Progenitor cell of endocrine pancreas (in vitro differentiated cells): ENCODE measurements around the gene TAF8. TPM values are rescaled to one million over a fixed set of nuclear protein-coding genes. Genes with fewer than 3 reads are reported as not detected.

ENCODE experiments used
- DNase-seq: peaks from one replicate; pipeline ENCODE4 v3.0.0; 2021; ENCODE audit warnings: low spot score; ENCODE audit not compliant: unreplicated experiment
- H3K27ac Mint-ChIP-seq: 2 replicates; pipeline ENCODE4 v1.8.0; 2021; ENCODE audit warnings: mild to moderate bottlenecking, moderate library complexity, mixed read lengths
- H3K27me3 Mint-ChIP-seq: 2 replicates; pipeline ENCODE4 v1.8.0; 2021; ENCODE audit warnings: mixed read lengths
- H3K36me3 Mint-ChIP-seq: 2 replicates; pipeline ENCODE4 v1.8.0; 2022; ENCODE audit warnings: mixed read lengths; ENCODE audit not compliant: insufficient read depth
- H3K4me1 Mint-ChIP-seq: 2 replicates; pipeline ENCODE4 v1.8.0; 2021; ENCODE audit warnings: low read depth, mixed read lengths
- H3K4me3 Mint-ChIP-seq: 2 replicates; pipeline ENCODE4 v1.8.0; 2021; ENCODE audit warnings: low read depth, mild to moderate bottlenecking, moderate library complexity, mixed read lengths
- H3K9me3 Mint-ChIP-seq: 2 replicates; pipeline ENCODE4 v1.8.0; 2021; ENCODE audit warnings: low read depth, mixed read lengths
- total RNA-seq: library from RNA; stranded (reverse); gene quantifications from 2 replicates; pipeline ENCODE4 v1.2.1, GENCODE V29; 2021
- TF ChIP-seq, protein P1 (sequence below): fragments of 200-600 bp; sonication (generic); IDR thresholded peaks from one replicate; pipeline ENCODE4 v1.5.0; 2021; ENCODE audit warnings: antibody characterized with exemption, mild to moderate bottlenecking; ENCODE audit not compliant: unreplicated experiment

Gene TAF8
- total RNA-seq, 1 donor from 2014 or later, result 38.9 TPM

DNA sequence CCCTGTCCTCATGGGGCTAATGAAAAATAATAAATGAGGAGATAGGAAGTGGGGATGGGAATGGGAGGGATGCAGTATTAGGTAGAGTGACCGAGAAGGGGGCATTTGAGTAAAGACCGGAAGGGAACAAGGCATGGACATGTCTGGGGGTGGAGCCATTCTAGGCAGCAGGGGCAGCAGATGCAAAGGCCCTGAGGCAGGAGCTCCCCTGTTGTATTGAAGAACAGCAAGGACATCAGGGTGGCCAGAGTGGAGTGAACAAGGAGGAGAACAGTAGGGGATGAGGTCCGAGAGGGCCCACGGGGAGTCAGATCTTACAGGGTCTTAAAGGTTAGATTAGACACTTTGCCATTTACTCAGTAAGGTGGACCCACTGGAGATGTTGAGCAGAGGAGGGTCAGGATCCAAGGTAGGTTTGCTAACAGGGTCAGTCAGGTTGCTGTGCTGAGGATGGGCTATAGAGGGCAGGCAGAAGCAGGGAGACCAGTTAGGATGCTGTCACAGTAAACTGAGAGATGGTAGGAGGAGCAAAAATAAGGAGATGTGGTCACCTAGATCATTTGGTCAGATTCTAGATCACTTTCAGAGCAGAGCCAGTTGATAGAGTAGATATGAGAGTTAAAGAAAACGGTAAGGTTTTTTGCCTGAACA, 18.7 kb downstream of the TAF8 start:
- Mint-ChIP-seq H3K36me3 (peaks cover 17% of the 10 kb centered on the region), H3K4me1 (no peaks in the 10 kb centered on the region), H3K9me3 (no peaks in the 10 kb centered on the region), H3K4me3 (no peak overlapping the region), H3K27ac (no peak overlapping the region), H3K27me3 (no peaks in the 10 kb centered on the region)
- DNase-seq, result no peak
- TF ChIP-seq, protein P1, sequence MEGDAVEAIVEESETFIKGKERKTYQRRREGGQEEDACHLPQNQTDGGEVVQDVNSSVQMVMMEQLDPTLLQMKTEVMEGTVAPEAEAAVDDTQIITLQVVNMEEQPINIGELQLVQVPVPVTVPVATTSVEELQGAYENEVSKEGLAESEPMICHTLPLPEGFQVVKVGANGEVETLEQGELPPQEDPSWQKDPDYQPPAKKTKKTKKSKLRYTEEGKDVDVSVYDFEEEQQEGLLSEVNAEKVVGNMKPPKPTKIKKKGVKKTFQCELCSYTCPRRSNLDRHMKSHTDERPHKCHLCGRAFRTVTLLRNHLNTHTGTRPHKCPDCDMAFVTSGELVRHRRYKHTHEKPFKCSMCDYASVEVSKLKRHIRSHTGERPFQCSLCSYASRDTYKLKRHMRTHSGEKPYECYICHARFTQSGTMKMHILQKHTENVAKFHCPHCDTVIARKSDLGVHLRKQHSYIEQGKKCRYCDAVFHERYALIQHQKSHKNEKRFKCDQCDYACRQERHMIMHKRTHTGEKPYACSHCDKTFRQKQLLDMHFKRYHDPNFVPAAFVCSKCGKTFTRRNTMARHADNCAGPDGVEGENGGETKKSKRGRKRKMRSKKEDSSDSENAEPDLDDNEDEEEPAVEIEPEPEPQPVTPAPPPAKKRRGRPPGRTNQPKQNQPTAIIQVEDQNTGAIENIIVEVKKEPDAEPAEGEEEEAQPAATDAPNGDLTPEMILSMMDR, result no peak

DNA sequence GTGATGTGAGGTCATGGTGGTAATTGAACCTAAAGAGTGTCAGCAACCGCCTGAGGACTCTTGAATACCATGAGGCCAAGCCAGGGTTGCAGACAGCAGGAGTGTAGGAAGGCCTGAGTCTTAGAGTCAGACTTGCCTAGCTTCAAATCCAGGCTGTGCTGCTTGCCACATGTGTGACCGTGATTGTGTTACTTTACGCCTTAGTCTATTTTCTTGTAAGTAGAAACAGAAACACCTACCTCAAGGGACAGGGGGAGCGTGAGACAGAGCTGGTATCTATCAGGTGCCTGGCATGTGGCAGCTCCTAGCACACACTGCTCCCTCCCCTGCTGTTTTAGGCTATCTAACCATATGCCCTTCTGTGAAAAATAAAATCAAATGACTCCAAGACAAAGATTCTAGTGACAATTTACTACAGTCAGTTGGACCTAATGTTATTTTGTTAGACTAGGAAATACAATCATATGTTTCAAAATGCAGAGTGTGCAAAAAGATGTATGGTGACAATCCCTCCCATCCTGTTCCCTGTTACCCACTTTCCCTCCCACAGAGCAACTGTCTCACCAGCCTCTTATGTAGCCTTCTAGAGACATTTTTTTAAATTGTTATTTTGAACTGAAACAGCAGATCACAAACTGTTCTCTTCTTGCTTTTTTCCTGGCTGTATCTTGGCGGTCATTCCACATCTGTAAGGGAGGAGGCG, 21.7 kb downstream of the TAF8 start:
- TF ChIP-seq, protein P1, result no peak
- no peaks in the 10 kb centered on the region for H3K4me1 Mint-ChIP-seq
- peaks cover 15% of the 10 kb centered on the region for H3K36me3 Mint-ChIP-seq
- H3K4me3 Mint-ChIP-seq, result no peak overlapping the region
- H3K27ac Mint-ChIP-seq, result no peak overlapping the region
- DNase-seq, result no peak
- no peaks in the 10 kb centered on the region for H3K27me3 Mint-ChIP-seq
- H3K9me3 Mint-ChIP-seq, result no peaks in the 10 kb centered on the region

DNA sequence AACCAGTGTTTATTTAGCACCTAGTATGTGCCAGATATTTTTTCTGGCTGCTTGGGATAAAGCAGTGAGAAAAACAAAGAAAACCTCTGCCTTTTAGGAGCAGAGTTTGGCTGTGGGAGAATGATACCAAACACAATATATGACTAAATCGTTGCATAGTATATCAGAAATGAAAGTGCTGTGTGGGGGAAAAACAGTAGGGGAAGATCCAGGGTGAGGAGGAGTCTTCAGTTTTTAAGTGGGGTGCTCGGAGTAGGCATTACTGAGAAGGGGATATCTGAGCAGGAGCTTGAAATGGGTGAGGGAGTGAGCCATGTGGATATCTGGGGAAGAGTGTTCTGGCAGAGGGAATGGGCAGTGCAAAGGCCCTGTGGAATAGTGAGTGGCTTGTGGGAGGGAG, 23.0 kb downstream of the TAF8 start:
- Mint-ChIP-seq H3K36me3 (peaks cover 21% of the 10 kb centered on the region), H3K9me3 (no peaks in the 10 kb centered on the region), H3K4me3 (no peak overlapping the region), H3K27ac (no peak overlapping the region), H3K4me1 (no peaks in the 10 kb centered on the region), H3K27me3 (no peaks in the 10 kb centered on the region)
- DNase-seq, result no peak
- TF ChIP-seq, protein P1, result no peak

DNA sequence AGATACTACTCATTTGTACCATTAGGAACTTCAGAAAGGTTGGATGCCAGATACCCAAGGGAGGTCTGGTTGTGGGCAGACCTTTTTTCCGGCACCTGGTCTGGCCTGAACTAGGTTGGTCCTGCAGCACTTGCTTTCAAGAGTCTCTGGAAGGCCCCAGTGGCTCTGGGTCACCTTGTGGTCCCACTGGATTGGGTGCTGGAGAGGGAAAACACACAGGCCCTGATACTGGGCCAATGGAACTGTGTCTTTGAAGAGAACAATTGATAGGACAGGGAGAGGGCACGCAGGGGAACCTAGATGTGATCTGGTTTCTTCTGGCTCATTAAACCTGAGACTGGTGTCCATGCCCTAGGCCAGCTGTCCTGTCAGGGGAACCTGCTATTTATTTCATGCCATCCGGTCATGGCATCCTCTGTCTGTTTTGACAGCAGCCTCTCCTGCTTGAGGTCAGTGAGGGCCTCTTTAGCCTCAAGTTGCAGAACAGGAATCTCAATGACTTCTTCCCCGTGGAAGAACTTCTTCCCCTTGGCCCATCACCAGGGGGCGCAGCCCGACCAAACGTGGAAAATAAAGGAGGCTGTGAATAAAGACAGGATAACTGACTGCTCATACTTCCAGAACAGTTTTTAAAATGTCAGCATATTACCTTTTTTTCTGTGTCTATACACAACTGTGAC, 25.0 kb downstream of the TAF8 start:
- H3K9me3 Mint-ChIP-seq, result no peaks in the 10 kb centered on the region
- TF ChIP-seq, protein P1, result peak; percentile 93
- H3K4me3 Mint-ChIP-seq, result no peak overlapping the region
- peaks cover 29% of the 10 kb centered on the region for H3K36me3 Mint-ChIP-seq
- H3K27ac Mint-ChIP-seq, result no peak overlapping the region
- H3K27me3 Mint-ChIP-seq, result no peaks in the 10 kb centered on the region
- DNase-seq, result peak; percentile 71
- H3K4me1 Mint-ChIP-seq, result no peaks in the 10 kb centered on the region

DNA sequence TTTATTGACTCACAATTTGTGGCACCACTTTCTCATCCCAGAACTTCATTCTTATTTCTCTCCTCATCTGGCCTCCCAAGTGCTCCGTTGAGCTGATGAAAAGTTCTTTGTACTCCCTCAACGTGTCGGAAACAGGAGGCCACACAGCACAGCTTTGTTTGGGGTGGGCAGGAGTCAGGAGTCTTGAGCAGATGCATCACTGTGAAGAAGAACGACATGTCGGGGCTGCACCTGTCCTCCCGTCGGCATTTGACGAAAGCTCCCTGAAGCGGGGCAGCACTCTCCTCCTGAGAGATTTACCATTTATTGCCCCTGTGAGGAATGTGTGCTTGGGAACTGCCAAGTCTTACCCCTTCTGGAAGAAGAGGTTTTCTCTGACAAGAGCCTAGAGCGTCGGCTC, 28.1 kb downstream of the TAF8 start:
- H3K4me3 Mint-ChIP-seq, result no peak overlapping the region
- DNase-seq, result no peak
- TF ChIP-seq, protein P1, result no peak
- no peaks in the 10 kb centered on the region for H3K4me1 Mint-ChIP-seq
- no peaks in the 10 kb centered on the region for H3K9me3 Mint-ChIP-seq
- peaks cover 22% of the 10 kb centered on the region for H3K36me3 Mint-ChIP-seq
- H3K27me3 Mint-ChIP-seq, result no peaks in the 10 kb centered on the region
- H3K27ac Mint-ChIP-seq, result no peak overlapping the region
